Gastroesophageal sphincter (tissue), 4 donors: ENCODE results near the gene AGBL1. TPM values are rescaled to one million over a fixed set of nuclear protein-coding genes. Genes with fewer than 3 reads are reported as not detected.

Experiments used
- ATAC-seq: fragments of 150-250 bp; one replicate; pipeline ENCODE4 v1.9.1; 2016; ENCODE audit warnings: mild to moderate bottlenecking, moderate library complexity
- H3K27ac ChIP-seq, 4 donors: fragments of 200-600 bp; sonication (generic) in 3 of 4; 1 replicate in 3 of 4; 2 replicates in 1 of 4; pipeline ENCODE4 v1.5.1; 2016 to 2019
- H3K27me3 ChIP-seq: fragments of 200-600 bp; sonication (generic); one replicate; pipeline ENCODE4 v1.5.1; 2019
- H3K36me3 ChIP-seq, 2 donors: fragments of 200-600 bp; sonication (generic); one replicate each; pipeline ENCODE4 v1.5.1; 2019; ENCODE audit warnings: control low read depth in 1 of 2
- H3K4me1 ChIP-seq, 3 donors: fragments of 200-600 bp; sonication (generic); 1 replicate in 2 of 3; 2 replicates in 1 of 3; pipeline ENCODE4 v1.5.1; 2016 to 2019; ENCODE audit warnings: control low read depth in 2 of 3
- H3K4me3 ChIP-seq, 2 donors: fragments of 200-600 bp; sonication (generic); one replicate each; pipeline ENCODE4 v1.5.1; 2019; ENCODE audit warnings: mild to moderate bottlenecking in 1 of 2, moderate library complexity in 1 of 2
- H3K9me3 ChIP-seq, 3 donors: fragments of 200-600 bp; sonication (generic); one replicate each; pipeline ENCODE4 v1.5.1; 2017 to 2019; ENCODE audit warnings: control low read depth in 2 of 3
- CTCF ChIP-seq, 4 experiments: fragments of 200-600 bp in 2 of 4; fragments of 450-650 bp in 2 of 4; sonication (generic) in 1 of 4; IDR thresholded peaks; one replicate each; pipeline ENCODE4 v1.5.1; 2017 to 2019; ENCODE audit warnings: antibody characterized with exemption in 4 of 4, mild to moderate bottlenecking in 2 of 4, moderate library complexity in 2 of 4
- EP300 ChIP-seq: sonication (generic); formaldehyde crosslinking; IDR thresholded peaks from one replicate; pipeline ENCODE4 v1.6.1; 2017; ENCODE audit warnings: antibody characterized with exemption, mild to moderate bottlenecking
- POLR2A ChIP-seq, 2 donors: fragments of 450-650 bp; IDR thresholded peaks; one replicate each; pipeline ENCODE4 v1.6.1; 2017; ENCODE audit warnings: antibody characterized with exemption in 2 of 2, mild to moderate bottlenecking in 2 of 2, moderate library complexity in 1 of 2
- POLR2AphosphoS5 ChIP-seq: sonication (generic); formaldehyde crosslinking; IDR thresholded peaks from one replicate; pipeline ENCODE4 v1.6.1; 2017; ENCODE audit warnings: antibody characterized with exemption
- WGBS, 2 donors: methylation state at CpG; one replicate each; pipeline ENCODE4 v1.1.5; 2018; ENCODE audit warnings: low coverage in 1 of 2; 5-methylcytosine and 5-hydroxymethylcytosine counted together
- total RNA-seq, 4 donors: library from RNA; depleted of rRNA; stranded (reverse); fragments of >200 nt; gene quantifications; one replicate each; pipeline ENCODE4 v1.1.0, GENCODE V29; 2016

The AGBL1 gene
- total RNA-seq, 4 donors from 2014 or later = 0.12 to 0.13 TPM; not detected in 2

DNA sequence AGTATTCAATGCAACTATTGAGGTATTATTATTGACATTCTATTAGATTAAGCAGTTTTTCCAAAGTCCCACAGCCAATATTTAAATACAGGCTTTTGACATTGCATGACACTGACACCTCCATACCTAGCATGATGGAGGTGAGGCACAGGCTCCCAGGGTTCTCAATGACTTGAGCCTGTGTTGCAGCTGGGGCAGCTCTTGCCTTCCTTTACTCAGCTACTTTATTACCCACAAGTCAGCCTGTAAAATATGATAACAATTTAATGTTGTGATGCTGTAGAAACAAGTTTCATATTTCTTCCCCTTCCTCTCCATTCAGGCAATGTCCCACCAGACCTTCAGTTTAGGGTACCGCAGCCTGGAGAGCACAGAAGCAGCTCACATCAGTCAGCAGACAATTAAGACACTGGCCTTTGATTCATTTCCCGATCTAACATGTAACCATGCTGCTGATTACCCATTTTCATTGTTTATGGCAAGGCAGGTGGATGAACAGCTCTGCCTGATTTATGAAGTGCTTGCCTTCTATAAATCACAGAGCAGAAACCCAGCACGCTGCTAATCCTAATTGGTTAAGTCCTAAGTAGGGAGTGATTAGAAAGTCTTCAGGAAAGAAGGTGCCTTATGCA is 826.1 kb downstream of the AGBL1 start:
- ATAC-seq = no peak
- H3K9me3 ChIP-seq = no peaks in the 10 kb centered on the region
- WGBS, 2 donors = 29 to 33% methylated on average over 2 of the region's 3 CpGs
- peaks cover 0 to 12% (median 0%) of the 10 kb centered on the region in 3 donors for H3K4me1 ChIP-seq
- no peak for TF ChIP-seq POLR2A (IDR thresholded peaks at IDR 0.05)
- TF ChIP-seq POLR2AphosphoS5 = no peak
- no peak for TF ChIP-seq CTCF (IDR thresholded peaks at IDR 0.05)
- no peak for TF ChIP-seq EP300
- H3K4me3 ChIP-seq = no peak overlapping the region
- H3K27ac ChIP-seq = no peak overlapping the region
- H3K27me3 ChIP-seq = no peaks in the 10 kb centered on the region
- no peaks in the 10 kb centered on the region for H3K36me3 ChIP-seq

- Histone ChIP-seq H3K4me1 (peaks cover 0 to 12% (median 0%) of the 10 kb centered on the region in 3 donors), H3K27ac (no peak overlapping the region), H3K9me3 (no peaks in the 10 kb centered on the region), H3K4me3 (no peak overlapping the region), H3K27me3 (no peaks in the 10 kb centered on the region), H3K36me3 (no peaks in the 10 kb centered on the region)
- TF ChIP-seq CTCF (IDR thresholded peaks at IDR 0.05) = no peak
- no peak for TF ChIP-seq EP300
- TF ChIP-seq POLR2A (IDR thresholded peaks at IDR 0.05) = no peak
- no peak for TF ChIP-seq POLR2AphosphoS5
- WGBS, 2 donors = 13% methylated on average over 1 of the region's 2 CpGs; no CpG with 5 or more reads in 1 of the 2 donors
- ATAC-seq = no peak
These were observed 826.7 kb downstream of the AGBL1 start for GRCh38 chr15:86906376-86906775.

- Histone ChIP-seq H3K9me3 (no peaks in the 10 kb centered on the region), H3K36me3 (no peaks in the 10 kb centered on the region), H3K27me3 (no peaks in the 10 kb centered on the region), H3K27ac (no peak overlapping the region), H3K4me1 (peaks cover 0 to 15% (median 0%) of the 10 kb centered on the region in 3 donors), H3K4me3 (no peak overlapping the region)
- TF ChIP-seq CTCF (IDR thresholded peaks at IDR 0.05) (no peak), POLR2AphosphoS5 (no peak), POLR2A (IDR thresholded peaks at IDR 0.05) (no peak), EP300 (no peak)
- no peak for ATAC-seq
- 60 to 82% methylated on average over 1 to 3 of the region's 5 CpGs for WGBS, 2 donors
These were observed 831.4 kb downstream of the AGBL1 start for GRCh38 chr15:86911022-86911421.

- peaks cover 0 to 20% (median 0%) of the 10 kb centered on the region in 3 donors for H3K4me1 ChIP-seq
- H3K27me3 ChIP-seq = no peaks in the 10 kb centered on the region
- H3K27ac ChIP-seq = no peak overlapping the region
- 100% methylated on average over 1 of the region's 1 CpG; no CpG with 5 or more reads in 1 of the 2 donors for WGBS, 2 donors
- no peaks in the 10 kb centered on the region for H3K9me3 ChIP-seq
- H3K36me3 ChIP-seq = no peaks in the 10 kb centered on the region
- no peak overlapping the region for H3K4me3 ChIP-seq
- ATAC-seq = no peak
- TF ChIP-seq POLR2AphosphoS5 = no peak
- TF ChIP-seq CTCF (IDR thresholded peaks at IDR 0.05) = no peak
- no peak for TF ChIP-seq EP300
- no peak for TF ChIP-seq POLR2A (IDR thresholded peaks at IDR 0.05)
These were observed 833.0 kb downstream of the AGBL1 start for GRCh38 chr15:86912661-86913060.

DNA sequence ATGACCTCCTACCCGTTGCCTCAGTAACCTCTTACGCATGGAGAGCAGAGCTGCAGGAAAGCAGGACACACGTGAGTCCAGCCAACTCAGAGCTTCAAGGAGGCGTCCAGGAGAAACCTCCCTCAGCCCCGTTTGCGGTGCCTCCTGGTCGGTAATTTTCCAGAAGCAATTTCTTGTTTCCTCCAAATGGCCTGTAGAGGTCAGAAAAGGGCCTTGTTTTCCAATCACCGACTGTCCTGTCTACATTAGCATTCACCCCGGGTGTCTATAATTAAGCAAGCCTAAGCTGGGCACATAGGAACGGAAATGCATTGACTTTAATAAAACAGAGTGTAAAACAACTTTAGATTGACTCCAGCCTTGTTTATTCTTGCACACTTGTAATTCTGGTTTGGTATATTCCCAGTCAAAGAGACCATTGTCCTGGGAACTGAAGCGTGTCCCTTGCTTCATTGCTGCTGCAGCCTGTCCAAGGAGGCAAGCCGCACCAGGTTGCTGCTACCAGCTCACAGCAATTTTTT is 836.2 kb downstream of the AGBL1 start:
- ATAC-seq = peak; percentile 48
- peaks cover 0 to 20% (median 0%) of the 10 kb centered on the region in 3 donors for H3K4me1 ChIP-seq
- 0 to 23% methylated on average over 1 to 11 of the region's 12 CpGs for WGBS, 2 donors
- H3K9me3 ChIP-seq = no peaks in the 10 kb centered on the region
- TF ChIP-seq CTCF (IDR thresholded peaks at IDR 0.05) (peak in 2 of 4 experiments; percentile 49 to 62), POLR2A (IDR thresholded peaks at IDR 0.05) (no peak), POLR2AphosphoS5 (no peak), EP300 (no peak)
- no peak overlapping the region for H3K27ac ChIP-seq
- H3K27me3 ChIP-seq = no peaks in the 10 kb centered on the region
- no peak overlapping the region for H3K4me3 ChIP-seq
- H3K36me3 ChIP-seq = no peaks in the 10 kb centered on the region
